Natural killer cell (primary cell): ENCODE results near the gene CCDC8. TPM values are rescaled to one million over a fixed set of nuclear protein-coding genes. Genes with fewer than 3 reads are reported as not detected.

Experiments used
- ATAC-seq, 3 donors: fragments of 150-1000 bp in 2 of 3; fragments of 200-7000 bp in 1 of 3; cut with Tn5 transposase; 1 replicate in 1 of 3; 2 replicates in 2 of 3; pipeline ENCODE4 v1.10.0; 2021; ENCODE audit warnings: mild to moderate bottlenecking in 2 of 3, moderate library complexity in 2 of 3
- DNase-seq, 2 donors: peaks; one replicate each; pipeline versions ENCODE4 v3.0.0 to v3.0.0-alpha.2; 2013 to 2021; ENCODE audit warnings: mixed read lengths in 1 of 2
- H3K27ac ChIP-seq: one replicate; pipeline ENCODE4 v1.5.1; 2013; ENCODE audit warnings: mild to moderate bottlenecking, low read length
- H3K27me3 ChIP-seq: one replicate; pipeline ENCODE4 v1.6.1; 2013; ENCODE audit warnings: low read length; ENCODE audit not compliant: control insufficient read depth, insufficient read depth
- H3K36me3 ChIP-seq: one replicate; pipeline ENCODE4 v1.6.1; 2013; ENCODE audit warnings: low read length; ENCODE audit not compliant: control insufficient read depth, insufficient read depth
- H3K4me1 ChIP-seq: one replicate; pipeline ENCODE4 v1.6.1; 2013; ENCODE audit warnings: low read length; ENCODE audit not compliant: control insufficient read depth, insufficient read depth
- H3K4me3 ChIP-seq: one replicate; pipeline ENCODE4 v1.5.1; 2013; ENCODE audit warnings: low read length
- H3K9me3 ChIP-seq: one replicate; pipeline ENCODE4 v1.6.1; 2013; ENCODE audit warnings: low read length; ENCODE audit not compliant: control insufficient read depth, insufficient read depth
- H3K27ac Mint-ChIP-seq, 2 donors: one replicate each; pipeline ENCODE4 v1.8.0; 2022; ENCODE audit warnings: mild to moderate bottlenecking in 2 of 2, mixed read lengths in 2 of 2, moderate library complexity in 1 of 2
- H3K27me3 Mint-ChIP-seq, 2 donors: one replicate each; pipeline ENCODE4 v1.8.0; 2022; ENCODE audit warnings: low read depth in 2 of 2, mixed read lengths in 2 of 2
- H3K36me3 Mint-ChIP-seq: one replicate; pipeline ENCODE4 v1.8.0; 2022; ENCODE audit warnings: mixed read lengths
- H3K4me1 Mint-ChIP-seq, 2 donors: one replicate each; pipeline ENCODE4 v1.8.0; 2022; ENCODE audit warnings: mixed read lengths in 2 of 2
- H3K4me3 Mint-ChIP-seq: one replicate; pipeline ENCODE4 v1.8.0; 2022; ENCODE audit warnings: mild to moderate bottlenecking, moderate library complexity, mixed read lengths
- H3K9me3 Mint-ChIP-seq, 2 donors: one replicate each; pipeline ENCODE4 v1.8.0; 2022; ENCODE audit warnings: mixed read lengths in 2 of 2
- CTCF ChIP-seq: fragments of 200-600 bp; IDR thresholded peaks from one replicate; pipeline ENCODE4 v1.8.0; 2022; ENCODE audit warnings: antibody characterized with exemption
- WGBS: methylation state at CpG from one replicate; pipeline ENCODE4 v1.1.7; 2013; ENCODE audit warnings: missing lambda C conversion rate; ENCODE audit not compliant: insufficient coverage; 5-methylcytosine and 5-hydroxymethylcytosine counted together
- intact Hi-C: fragments of 100-400 bp; cut with micrococcal nuclease; formaldehyde crosslinking; loops from one replicate; pipeline ENCODE4 v1.14.2; 2022
- total RNA-seq, 4 donors: library from RNA; stranded (reverse); fragments of 120-200 nt in 1 of 4; gene quantifications; one replicate each; pipeline versions ENCODE4 v1.2.3 to v1.2.4, GENCODE V29; 2013 to 2022

The CCDC8 gene
- total RNA-seq, 3 donors from 2014 or later (not counting 1 experiment from before 2014, with no cell fraction given), result not detected

- no peak overlapping the region for H3K4me3 Mint-ChIP-seq
- peak overlapping the region; percentile 62 to 70 for H3K27ac Mint-ChIP-seq
- H3K27ac ChIP-seq, result no peak overlapping the region
- no peaks in the 10 kb centered on the region for H3K36me3 Mint-ChIP-seq
- peaks cover 58 to 61% of the 10 kb centered on the region in 2 donors for H3K4me1 Mint-ChIP-seq
- 77% methylated on average over 9 of the region's 9 CpGs for WGBS
- no peaks in the 10 kb centered on the region for H3K27me3 Mint-ChIP-seq
- no peaks in the 10 kb centered on the region for H3K9me3 Mint-ChIP-seq
- DNase-seq (no peak), ATAC-seq (no peak)
- H3K4me1 ChIP-seq, result peaks cover 36% of the 10 kb centered on the region
- H3K36me3 ChIP-seq, result peaks cover 41% of the 10 kb centered on the region
- H3K4me3 ChIP-seq, result no peak overlapping the region
- no peaks in the 10 kb centered on the region for H3K9me3 ChIP-seq
- no peak for TF ChIP-seq CTCF
- intact Hi-C loops, result no loop called here
- H3K27me3 ChIP-seq, result no peaks in the 10 kb centered on the region
These were observed 46.6 kb downstream of the CCDC8 start for GRCh38 chr19:46366620-46367292.

- H3K27me3 Mint-ChIP-seq, result no peaks in the 10 kb centered on the region
- Histone ChIP-seq H3K36me3 (peaks cover 36% of the 10 kb centered on the region), H3K27ac (no peak overlapping the region), H3K4me1 (peaks cover 37% of the 10 kb centered on the region), H3K27me3 (no peaks in the 10 kb centered on the region), H3K9me3 (no peaks in the 10 kb centered on the region), H3K4me3 (no peak overlapping the region)
- H3K27ac Mint-ChIP-seq, result peak overlapping the region; percentile 14 to 70
- TF ChIP-seq CTCF, result no peak
- WGBS, result 95% methylated on average over 4 of the region's 4 CpGs
- peaks cover 53 to 55% of the 10 kb centered on the region in 2 donors for H3K4me1 Mint-ChIP-seq
- no peak overlapping the region for H3K4me3 Mint-ChIP-seq
- H3K36me3 Mint-ChIP-seq, result no peaks in the 10 kb centered on the region
- intact Hi-C loops, result loop anchor here (2.0 kb wide), 1 partner anchor 15 kb away; no protein-coding TSS in a partner anchor
- DNase-seq (no peak), ATAC-seq (no peak)
- no peaks in the 10 kb centered on the region for H3K9me3 Mint-ChIP-seq
These were observed 47.8 kb downstream of the CCDC8 start for GRCh38 chr19:46365561-46365960.

- DNase-seq, result no peak
- no peaks in the 10 kb centered on the region for H3K27me3 Mint-ChIP-seq
- 100% methylated on average over 2 of the region's 2 CpGs for WGBS
- Histone ChIP-seq H3K36me3 (peaks cover 32% of the 10 kb centered on the region), H3K4me3 (no peak overlapping the region), H3K9me3 (no peaks in the 10 kb centered on the region), H3K27me3 (no peaks in the 10 kb centered on the region), H3K27ac (no peak overlapping the region), H3K4me1 (peaks cover 41% of the 10 kb centered on the region)
- TF ChIP-seq CTCF, result no peak
- no peak overlapping the region for H3K27ac Mint-ChIP-seq
- H3K4me1 Mint-ChIP-seq, result peaks cover 50 to 53% of the 10 kb centered on the region in 2 donors
- no peaks in the 10 kb centered on the region for H3K9me3 Mint-ChIP-seq
- no peak overlapping the region for H3K4me3 Mint-ChIP-seq
- H3K36me3 Mint-ChIP-seq, result no peaks in the 10 kb centered on the region
- ATAC-seq, result no peak
- intact Hi-C loops, result loop anchor here (2.0 to 5.0 kb wide), 2 partner anchors 14 to 97 kb away; no protein-coding TSS in a partner anchor
These were observed 49.0 kb downstream of the CCDC8 start for GRCh38 chr19:46364359-46364758.
